HEK293T (cell line): ENCODE data around the gene TEX264.

Experiments
- HDGF ChIP-seq: fragments of 450-650 bp; IDR thresholded peaks from 2 replicates; pipeline ENCODE4 v1.6.1; 2017; ENCODE audit warnings: antibody characterized with exemption, borderline replicate concordance
- TARDBP ChIP-seq: fragments of 450-650 bp; IDR thresholded peaks from 2 replicates; pipeline ENCODE4 v1.6.1; 2016

GRCh38 chr3:51734572-51734907 is 63.5 kb downstream of the TEX264 start:
- TF ChIP-seq TARDBP = no peak
- TF ChIP-seq HDGF = no peak
